Mononuclear cell (primary cell): ENCODE measurements around the gene ACACA. TPM values are rescaled to one million over a fixed set of nuclear protein-coding genes. Genes with fewer than 3 reads are reported as not detected.

Experiments used
- H3K27me3 ChIP-seq: 2 replicates; pipeline ENCODE4 v1.6.0; 2011; ENCODE audit warnings: low read length, control low read depth; ENCODE audit not compliant: insufficient read depth
- H3K4me1 ChIP-seq: 2 replicates; pipeline ENCODE4 v1.5.1; 2011; ENCODE audit warnings: mild to moderate bottlenecking, low read length, control low read depth; ENCODE audit not compliant: insufficient read depth
- H3K4me3 ChIP-seq: 2 replicates; pipeline ENCODE4 v1.5.1; 2011; ENCODE audit warnings: mild to moderate bottlenecking, low read length, moderate library complexity
- H3K9me3 ChIP-seq: 2 replicates; pipeline ENCODE4 v1.5.1; 2011; ENCODE audit warnings: low read depth, mild to moderate bottlenecking, control low read depth, low read length
- total RNA-seq: library from RNA; depleted of rRNA; stranded (reverse); fragments of >200 nt; gene quantifications from one replicate; pipeline ENCODE4 v1.2.3, GENCODE V29; 2012

ACACA gene
- total RNA-seq, 1 donor: 21.9 TPM

GRCh38 chr17:37101306-37101705 is 305.3 kb downstream of the ACACA start:
- H3K4me1 ChIP-seq: peaks cover 6% of the 10 kb centered on the region

GRCh38 chr17:37100231-37100630 is 306.4 kb downstream of the ACACA start:
- H3K4me3 ChIP-seq: no peak overlapping the region
- no peaks in the 10 kb centered on the region for H3K9me3 ChIP-seq
- H3K4me1 ChIP-seq: peaks cover 6% of the 10 kb centered on the region
- no peaks in the 10 kb centered on the region for H3K27me3 ChIP-seq

More at GRCh38 chr17:37101306-37101705, 305.3 kb downstream of the ACACA start:
- Histone ChIP-seq H3K27me3 (no peaks in the 10 kb centered on the region), H3K4me3 (no peak overlapping the region), H3K9me3 (no peaks in the 10 kb centered on the region)

GRCh38 chr17:37098910-37099664 is 307.5 kb downstream of the ACACA start:
- peaks cover 6% of the 10 kb centered on the region for H3K4me1 ChIP-seq
- H3K4me3 ChIP-seq: no peak overlapping the region
- H3K9me3 ChIP-seq: no peaks in the 10 kb centered on the region
- no peaks in the 10 kb centered on the region for H3K27me3 ChIP-seq

DNA sequence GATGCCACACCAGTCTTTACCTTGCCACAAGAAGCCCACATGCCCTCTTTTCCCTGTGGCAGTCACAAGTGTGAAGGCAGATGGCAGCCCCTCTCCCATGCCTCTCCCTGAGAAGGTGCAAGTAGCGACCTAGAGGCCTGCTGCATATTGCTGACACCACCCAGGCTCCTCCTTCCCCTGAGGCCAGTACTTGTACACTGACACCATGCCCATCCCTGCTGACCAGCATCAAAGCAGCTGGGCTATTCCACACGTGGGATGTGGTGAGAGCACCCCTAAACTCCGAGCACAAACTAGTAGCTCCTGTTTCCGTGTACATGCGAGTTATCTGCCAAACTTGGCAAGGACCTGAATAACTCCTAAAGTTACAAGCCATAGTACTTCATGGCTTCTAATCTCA is 308.5 kb downstream of the ACACA start:
- Histone ChIP-seq H3K9me3 (no peaks in the 10 kb centered on the region), H3K4me1 (peaks cover 6% of the 10 kb centered on the region), H3K27me3 (no peaks in the 10 kb centered on the region), H3K4me3 (no peak overlapping the region)

DNA sequence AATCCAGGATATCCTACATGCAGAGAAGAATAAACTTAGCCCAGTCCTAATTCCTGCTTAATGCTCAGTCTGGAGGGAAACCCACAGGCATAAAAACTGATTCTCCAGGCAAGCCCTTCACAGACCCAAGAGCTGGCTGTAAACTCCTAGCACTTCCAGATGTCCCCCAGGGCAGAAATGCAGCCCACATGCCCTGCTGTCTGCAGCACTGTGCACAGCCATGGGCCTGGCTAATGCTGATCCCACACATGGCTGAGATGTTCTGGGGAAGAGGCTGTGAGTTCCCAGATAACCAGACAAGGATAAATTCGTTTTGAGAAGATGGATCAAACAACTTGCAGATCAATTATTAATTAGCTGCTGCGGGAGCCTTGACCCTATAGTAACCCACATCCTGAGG is 309.5 kb downstream of the ACACA start:
- H3K27me3 ChIP-seq: no peaks in the 10 kb centered on the region
- peaks cover 6% of the 10 kb centered on the region for H3K4me1 ChIP-seq

DNA sequence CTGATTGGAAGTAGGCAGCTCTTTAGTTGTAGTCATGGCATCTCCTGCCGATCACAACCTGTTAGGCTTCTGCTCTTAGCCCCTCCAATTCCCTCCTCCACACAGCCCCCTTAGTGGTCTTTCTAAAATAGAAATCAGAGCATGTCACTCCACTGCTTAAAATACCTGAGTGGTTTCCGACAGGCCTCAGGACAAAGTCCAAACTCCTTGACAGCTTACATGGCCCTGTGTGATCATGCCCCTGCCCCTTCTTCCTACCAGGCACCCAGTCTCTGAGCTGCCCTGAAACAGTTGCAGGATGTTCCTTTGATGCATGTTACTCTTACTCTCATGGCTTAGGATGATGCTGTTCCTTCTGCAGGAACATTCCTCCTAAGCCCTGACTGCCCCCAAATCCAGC is 310.6 kb downstream of the ACACA start:
- Histone ChIP-seq H3K9me3 (no peaks in the 10 kb centered on the region), H3K4me1 (peaks cover 6% of the 10 kb centered on the region), H3K27me3 (no peaks in the 10 kb centered on the region), H3K4me3 (no peak overlapping the region)

More for the DNA sequence above, 309.5 kb downstream of the ACACA start:
- H3K4me3 ChIP-seq: no peak overlapping the region
- no peaks in the 10 kb centered on the region for H3K9me3 ChIP-seq

DNA sequence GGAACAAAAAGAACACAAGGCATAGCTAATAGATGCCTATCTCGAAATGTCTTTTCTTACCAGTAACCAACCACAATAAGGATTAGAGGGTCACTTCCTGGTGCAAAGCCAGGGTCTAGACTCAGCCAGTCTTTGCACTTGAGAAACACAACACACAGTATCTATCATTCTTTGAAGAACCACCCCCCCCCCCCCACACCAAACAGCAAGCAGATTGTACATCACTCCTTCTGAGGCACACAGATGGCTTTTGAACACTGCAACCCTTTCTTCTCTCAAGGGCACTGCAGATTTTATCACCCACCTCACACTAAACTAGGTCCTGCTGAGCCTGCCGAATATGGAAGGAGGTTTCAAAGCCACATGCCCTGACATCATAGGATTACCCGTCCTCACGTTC is 312.2 kb downstream of the ACACA start:
- peaks cover 14% of the 10 kb centered on the region for H3K4me1 ChIP-seq
- H3K9me3 ChIP-seq: no peaks in the 10 kb centered on the region
- no peak overlapping the region for H3K4me3 ChIP-seq
- H3K27me3 ChIP-seq: no peaks in the 10 kb centered on the region

- Histone ChIP-seq H3K9me3 (no peaks in the 10 kb centered on the region), H3K27me3 (no peaks in the 10 kb centered on the region), H3K4me3 (no peak overlapping the region), H3K4me1 (peaks cover 26% of the 10 kb centered on the region)
Observed at GRCh38 chr17:37092701-37093100, 313.9 kb downstream of the ACACA start.

- H3K9me3 ChIP-seq: no peaks in the 10 kb centered on the region
- H3K4me3 ChIP-seq: no peak overlapping the region
- peaks cover 26% of the 10 kb centered on the region for H3K4me1 ChIP-seq
- no peaks in the 10 kb centered on the region for H3K27me3 ChIP-seq
Observed at GRCh38 chr17:37092071-37092470, 314.6 kb downstream of the ACACA start.

DNA sequence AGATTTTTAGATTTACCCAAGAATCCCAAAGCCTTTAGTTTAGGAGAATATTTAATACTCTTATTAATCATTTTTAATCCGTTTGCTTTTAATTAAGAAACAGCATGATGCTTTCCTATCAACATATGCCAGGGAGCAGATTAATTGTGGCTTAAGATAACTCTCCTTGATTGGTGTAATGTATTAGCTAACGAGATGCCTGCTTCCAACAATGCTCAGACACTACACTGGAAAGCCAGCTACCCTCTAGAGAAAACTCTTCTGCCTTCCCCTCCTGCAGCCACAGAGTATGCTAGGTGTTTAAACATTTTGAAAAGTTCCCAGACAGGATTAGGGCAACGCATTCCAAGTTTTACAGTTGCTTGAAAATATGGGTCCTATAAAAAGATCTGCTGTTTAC is 315.7 kb downstream of the ACACA start:
- no peaks in the 10 kb centered on the region for H3K27me3 ChIP-seq
- H3K4me3 ChIP-seq: no peak overlapping the region
- peaks cover 26% of the 10 kb centered on the region for H3K4me1 ChIP-seq
- no peaks in the 10 kb centered on the region for H3K9me3 ChIP-seq

DNA sequence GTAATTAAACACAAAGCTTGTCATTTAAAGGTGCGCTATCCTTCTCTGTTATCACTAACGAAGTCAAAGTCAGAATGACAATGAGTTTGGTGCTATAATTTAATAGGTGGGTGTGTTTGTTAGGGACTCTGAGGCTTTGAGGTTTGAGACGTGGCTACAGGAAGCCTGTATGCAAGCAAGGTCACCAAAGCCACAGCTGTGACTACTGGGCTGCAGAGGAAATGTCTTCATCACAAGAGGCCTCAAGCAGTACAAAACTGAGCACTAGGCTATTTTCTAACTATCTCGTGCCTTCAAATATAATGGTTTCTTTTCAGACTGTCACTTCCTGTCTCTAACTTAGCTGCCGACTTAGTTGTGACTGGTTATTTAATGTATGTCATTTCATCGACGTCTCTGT is 316.7 kb downstream of the ACACA start:
- peaks cover 26% of the 10 kb centered on the region for H3K4me1 ChIP-seq
- no peaks in the 10 kb centered on the region for H3K27me3 ChIP-seq
- H3K9me3 ChIP-seq: no peaks in the 10 kb centered on the region
- no peak overlapping the region for H3K4me3 ChIP-seq

DNA sequence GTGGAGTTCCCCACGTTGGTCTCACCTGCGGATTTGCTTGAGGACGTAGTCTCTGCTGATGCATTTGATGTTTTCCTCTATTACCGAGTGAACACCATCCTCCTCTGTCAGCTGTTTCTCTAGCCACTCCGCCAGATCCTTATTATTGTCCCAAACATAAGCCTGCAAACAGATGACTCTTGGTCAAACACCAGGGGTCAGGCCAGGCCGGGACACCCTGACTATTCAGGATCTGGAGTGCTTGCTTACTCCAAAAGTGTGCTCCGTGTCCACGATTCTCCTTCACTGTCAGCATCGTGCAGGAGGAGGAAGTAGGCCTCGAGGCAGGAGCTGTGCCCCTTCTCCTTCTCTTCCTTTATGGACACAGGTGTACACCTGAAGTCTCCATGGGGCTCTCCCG is 317.7 kb downstream of the ACACA start:
- no peaks in the 10 kb centered on the region for H3K27me3 ChIP-seq
- no peaks in the 10 kb centered on the region for H3K9me3 ChIP-seq
- no peak overlapping the region for H3K4me3 ChIP-seq
- H3K4me1 ChIP-seq: peaks cover 26% of the 10 kb centered on the region

DNA sequence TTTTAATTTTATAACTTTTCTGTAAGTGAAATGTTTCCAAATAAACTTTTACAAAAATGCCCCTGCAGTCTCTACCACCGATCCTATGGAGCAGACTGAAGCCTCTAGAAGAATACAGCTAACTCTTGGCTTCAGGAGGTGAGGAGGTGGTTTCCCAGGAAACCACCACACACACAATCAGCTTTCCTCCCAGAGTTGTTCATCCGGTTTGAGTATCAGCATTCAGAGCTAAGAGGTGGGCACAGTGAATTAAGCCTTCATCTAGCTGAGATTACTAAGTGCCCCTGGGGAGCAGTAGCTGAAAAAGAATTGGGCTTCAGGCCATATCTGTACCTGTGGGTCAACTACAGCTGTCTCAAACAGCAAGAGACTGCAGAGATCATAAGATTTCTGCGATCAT is 318.2 kb downstream of the ACACA start:
- H3K4me1 ChIP-seq: peaks cover 26% of the 10 kb centered on the region
- no peaks in the 10 kb centered on the region for H3K9me3 ChIP-seq
- H3K4me3 ChIP-seq: no peak overlapping the region
- no peaks in the 10 kb centered on the region for H3K27me3 ChIP-seq

DNA sequence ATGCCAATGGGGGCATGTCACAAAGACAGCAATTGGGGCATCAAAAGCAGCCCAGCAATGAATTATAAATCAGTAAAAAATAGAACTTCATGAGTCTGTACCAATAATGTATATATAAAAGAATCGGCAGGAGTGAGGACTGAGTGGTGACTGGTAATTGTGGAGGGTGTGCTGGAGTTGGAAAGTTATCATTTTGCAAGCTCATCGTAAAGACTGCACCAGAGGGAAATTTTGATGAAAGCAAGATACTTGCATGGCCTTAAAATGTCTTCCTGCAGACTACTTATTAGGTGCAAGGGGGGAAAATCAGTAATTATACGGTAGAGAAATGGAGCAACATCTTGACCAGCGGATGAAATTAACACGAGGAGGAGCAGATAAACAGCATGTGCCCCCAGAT is 319.0 kb downstream of the ACACA start:
- Histone ChIP-seq H3K4me3 (no peak overlapping the region), H3K27me3 (no peaks in the 10 kb centered on the region), H3K4me1 (peaks cover 26% of the 10 kb centered on the region), H3K9me3 (no peaks in the 10 kb centered on the region)

DNA sequence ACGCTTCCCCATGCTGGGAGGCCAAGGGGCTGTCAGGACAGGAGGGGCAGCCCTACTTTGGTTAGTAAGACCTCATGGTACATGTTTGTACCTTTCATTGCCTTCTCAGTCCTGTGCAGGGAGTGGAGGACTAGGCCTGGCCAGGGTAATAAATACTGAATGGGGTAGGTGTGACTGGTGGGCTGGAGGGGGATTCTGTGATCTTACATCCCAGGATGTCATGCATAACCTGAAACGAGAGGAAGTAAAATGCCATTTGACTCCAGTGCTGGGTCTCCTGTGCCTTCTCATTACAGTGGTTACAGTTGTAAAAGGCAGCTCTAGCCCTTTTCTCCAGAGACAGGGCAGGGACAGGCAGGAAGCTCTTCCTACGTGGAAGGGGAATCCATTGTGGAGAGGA is 319.7 kb downstream of the ACACA start:
- Histone ChIP-seq H3K9me3 (no peaks in the 10 kb centered on the region), H3K4me1 (peaks cover 26% of the 10 kb centered on the region)

DNA sequence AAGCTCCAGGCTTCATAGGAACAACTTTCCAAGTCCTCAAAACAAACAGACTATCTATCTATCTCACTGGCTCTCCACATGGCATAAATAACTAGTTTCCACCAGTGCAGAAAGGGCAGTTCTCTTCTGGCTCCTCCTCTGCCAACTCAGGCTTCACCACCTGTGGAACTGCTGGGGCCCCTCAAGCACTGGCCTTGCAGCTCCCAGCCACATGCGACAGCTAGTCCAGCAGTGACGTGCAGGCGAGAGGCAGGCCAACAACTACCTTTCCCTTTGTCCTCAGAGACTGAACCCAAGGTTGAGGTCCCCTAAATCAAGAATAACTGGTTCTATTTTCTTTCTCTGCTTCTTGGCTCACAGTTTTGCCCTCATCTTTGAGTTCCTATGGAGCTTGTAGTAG is 320.3 kb downstream of the ACACA start:
- H3K4me3 ChIP-seq: no peak overlapping the region
- H3K27me3 ChIP-seq: no peaks in the 10 kb centered on the region
- peaks cover 26% of the 10 kb centered on the region for H3K4me1 ChIP-seq
- H3K9me3 ChIP-seq: no peaks in the 10 kb centered on the region

More for the DNA sequence above, 319.7 kb downstream of the ACACA start:
- H3K4me3 ChIP-seq: no peak overlapping the region
- no peaks in the 10 kb centered on the region for H3K27me3 ChIP-seq
